OCI-LY3 (cell line): Measurements from ENCODE around the gene S100B.

Experiments used
- EZH2phosphoT487 ChIP-seq: fragments of 200-600 bp; shearing (Covaris generic); IDR thresholded peaks from 2 replicates; pipeline ENCODE4 v1.6.1; 2018; ENCODE audit warnings: antibody characterized with exemption, mixed run types, low read depth
- TF ChIP-seq, protein P1 (sequence below): fragments of 200-600, 300-600 bp; sonication (generic); IDR thresholded peaks from 2 replicates; pipeline ENCODE4 v1.5.1; 2014; ENCODE audit warnings: antibody characterized with exemption, low read length, low read depth

DNA sequence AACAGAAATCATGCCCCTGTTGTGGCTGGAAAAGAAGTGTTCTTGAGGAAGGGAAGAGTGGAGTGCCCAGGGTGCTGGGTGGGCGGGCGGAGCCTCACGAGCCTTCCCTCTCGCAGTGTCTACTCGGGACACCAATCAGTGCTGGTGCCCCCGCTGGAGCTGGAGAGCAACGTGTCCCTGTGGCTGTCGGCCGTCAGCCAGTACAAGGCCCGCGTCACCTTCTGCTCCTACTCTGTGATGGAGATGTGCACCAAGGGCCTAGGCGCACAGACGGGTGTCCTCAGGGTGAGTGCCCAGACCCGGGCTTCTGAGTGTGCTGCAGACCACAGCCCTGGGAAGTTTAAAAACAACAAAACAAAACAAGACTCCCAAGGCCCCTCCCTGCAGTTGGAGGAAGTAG lies 47.4 kb downstream of the S100B start:
- no peak for TF ChIP-seq EZH2phosphoT487
- TF ChIP-seq, protein P1, sequence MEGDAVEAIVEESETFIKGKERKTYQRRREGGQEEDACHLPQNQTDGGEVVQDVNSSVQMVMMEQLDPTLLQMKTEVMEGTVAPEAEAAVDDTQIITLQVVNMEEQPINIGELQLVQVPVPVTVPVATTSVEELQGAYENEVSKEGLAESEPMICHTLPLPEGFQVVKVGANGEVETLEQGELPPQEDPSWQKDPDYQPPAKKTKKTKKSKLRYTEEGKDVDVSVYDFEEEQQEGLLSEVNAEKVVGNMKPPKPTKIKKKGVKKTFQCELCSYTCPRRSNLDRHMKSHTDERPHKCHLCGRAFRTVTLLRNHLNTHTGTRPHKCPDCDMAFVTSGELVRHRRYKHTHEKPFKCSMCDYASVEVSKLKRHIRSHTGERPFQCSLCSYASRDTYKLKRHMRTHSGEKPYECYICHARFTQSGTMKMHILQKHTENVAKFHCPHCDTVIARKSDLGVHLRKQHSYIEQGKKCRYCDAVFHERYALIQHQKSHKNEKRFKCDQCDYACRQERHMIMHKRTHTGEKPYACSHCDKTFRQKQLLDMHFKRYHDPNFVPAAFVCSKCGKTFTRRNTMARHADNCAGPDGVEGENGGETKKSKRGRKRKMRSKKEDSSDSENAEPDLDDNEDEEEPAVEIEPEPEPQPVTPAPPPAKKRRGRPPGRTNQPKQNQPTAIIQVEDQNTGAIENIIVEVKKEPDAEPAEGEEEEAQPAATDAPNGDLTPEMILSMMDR = no peak
